Tibial nerve (tissue), 3 donors: Measurements from ENCODE around the gene ZEB1.

Experiments used
- POLR2A ChIP-seq, 2 donors: fragments of 450-650 bp; IDR thresholded peaks; one replicate each; pipeline ENCODE4 v1.6.1; 2017; ENCODE audit warnings: antibody characterized with exemption in 2 of 2, mild to moderate bottlenecking in 2 of 2, moderate library complexity in 2 of 2
- TF ChIP-seq, protein P1 (sequence below), 5 experiments: fragments of 200-600 bp in 3 of 5; fragments of 450-650 bp in 2 of 5; sonication (generic) in 3 of 5; IDR thresholded peaks; one replicate each; pipeline ENCODE4 v1.5.1; 2016 to 2019; ENCODE audit warnings: antibody characterized with exemption in 5 of 5, mild to moderate bottlenecking in 3 of 5, moderate library complexity in 2 of 5

DNA sequence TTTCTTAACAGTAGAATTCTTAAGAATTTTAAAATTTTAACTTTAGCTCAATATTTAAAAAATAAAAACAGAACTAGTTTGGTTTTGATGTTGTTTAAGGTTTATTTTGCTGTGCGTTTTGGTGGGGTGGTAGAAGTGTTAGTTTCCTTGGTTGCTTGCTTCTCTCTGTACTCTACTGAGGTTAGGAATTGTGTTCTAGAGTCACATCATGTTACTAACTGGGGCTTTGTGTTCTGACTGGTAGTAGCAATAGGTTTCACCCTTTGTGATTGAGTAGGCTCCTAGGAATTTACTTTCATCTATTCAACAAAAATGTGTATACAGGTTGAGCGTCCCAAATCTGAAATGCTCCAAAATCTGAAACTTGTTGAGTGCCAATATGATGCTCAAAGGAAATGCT, 99.5 kb downstream of the ZEB1 start:
- TF ChIP-seq, protein P1, sequence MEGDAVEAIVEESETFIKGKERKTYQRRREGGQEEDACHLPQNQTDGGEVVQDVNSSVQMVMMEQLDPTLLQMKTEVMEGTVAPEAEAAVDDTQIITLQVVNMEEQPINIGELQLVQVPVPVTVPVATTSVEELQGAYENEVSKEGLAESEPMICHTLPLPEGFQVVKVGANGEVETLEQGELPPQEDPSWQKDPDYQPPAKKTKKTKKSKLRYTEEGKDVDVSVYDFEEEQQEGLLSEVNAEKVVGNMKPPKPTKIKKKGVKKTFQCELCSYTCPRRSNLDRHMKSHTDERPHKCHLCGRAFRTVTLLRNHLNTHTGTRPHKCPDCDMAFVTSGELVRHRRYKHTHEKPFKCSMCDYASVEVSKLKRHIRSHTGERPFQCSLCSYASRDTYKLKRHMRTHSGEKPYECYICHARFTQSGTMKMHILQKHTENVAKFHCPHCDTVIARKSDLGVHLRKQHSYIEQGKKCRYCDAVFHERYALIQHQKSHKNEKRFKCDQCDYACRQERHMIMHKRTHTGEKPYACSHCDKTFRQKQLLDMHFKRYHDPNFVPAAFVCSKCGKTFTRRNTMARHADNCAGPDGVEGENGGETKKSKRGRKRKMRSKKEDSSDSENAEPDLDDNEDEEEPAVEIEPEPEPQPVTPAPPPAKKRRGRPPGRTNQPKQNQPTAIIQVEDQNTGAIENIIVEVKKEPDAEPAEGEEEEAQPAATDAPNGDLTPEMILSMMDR (IDR thresholded peaks at IDR 0.05), result no peak
- no peak for TF ChIP-seq POLR2A (IDR thresholded peaks at IDR 0.05)
